HPDE6-E6E7 (cell line): Measurements from ENCODE around the gene LRRC8A.
A peak's percentile ranks its signal among the peaks of the same experiment; 100 is the strongest.

ENCODE experiments used
- DNase-seq: peaks from one replicate; pipeline ENCODE4 v3.0.0; 2011; ENCODE audit warnings: missing footprints; ENCODE audit errors: extremely low spot score

The LRRC8A gene

DNA sequence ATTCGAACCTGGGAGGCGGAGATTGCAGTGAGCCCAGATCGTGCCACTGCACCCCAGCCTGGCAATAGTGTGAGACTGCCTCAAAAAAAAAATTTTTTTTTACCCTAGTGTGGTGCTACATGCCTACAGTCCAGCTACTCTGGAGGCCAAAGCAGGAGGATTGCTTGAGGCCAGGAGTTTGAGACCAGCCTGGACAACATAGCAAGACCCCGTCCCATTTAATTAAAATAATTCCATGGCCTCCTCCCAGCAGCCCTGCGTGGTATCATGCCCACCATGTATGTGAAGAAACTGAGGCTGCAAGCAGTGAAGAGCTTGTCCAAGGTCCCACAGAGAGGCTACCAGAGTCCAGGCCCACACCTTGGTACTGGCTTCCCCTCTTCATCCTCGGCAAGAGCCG lies 19.4 kb downstream of the LRRC8A start:
- no peak for DNase-seq

- DNase-seq: no peak
Measured at GRCh38 chr9:128901822-128902221, 19.9 kb downstream of the LRRC8A start.

- DNase-seq: peak; percentile 76
Measured at GRCh38 chr9:128902351-128903078, 20.6 kb downstream of the LRRC8A start.

GRCh38 chr9:128903079-128903461 lies 21.1 kb downstream of the LRRC8A start:
- DNase-seq: no peak

DNA sequence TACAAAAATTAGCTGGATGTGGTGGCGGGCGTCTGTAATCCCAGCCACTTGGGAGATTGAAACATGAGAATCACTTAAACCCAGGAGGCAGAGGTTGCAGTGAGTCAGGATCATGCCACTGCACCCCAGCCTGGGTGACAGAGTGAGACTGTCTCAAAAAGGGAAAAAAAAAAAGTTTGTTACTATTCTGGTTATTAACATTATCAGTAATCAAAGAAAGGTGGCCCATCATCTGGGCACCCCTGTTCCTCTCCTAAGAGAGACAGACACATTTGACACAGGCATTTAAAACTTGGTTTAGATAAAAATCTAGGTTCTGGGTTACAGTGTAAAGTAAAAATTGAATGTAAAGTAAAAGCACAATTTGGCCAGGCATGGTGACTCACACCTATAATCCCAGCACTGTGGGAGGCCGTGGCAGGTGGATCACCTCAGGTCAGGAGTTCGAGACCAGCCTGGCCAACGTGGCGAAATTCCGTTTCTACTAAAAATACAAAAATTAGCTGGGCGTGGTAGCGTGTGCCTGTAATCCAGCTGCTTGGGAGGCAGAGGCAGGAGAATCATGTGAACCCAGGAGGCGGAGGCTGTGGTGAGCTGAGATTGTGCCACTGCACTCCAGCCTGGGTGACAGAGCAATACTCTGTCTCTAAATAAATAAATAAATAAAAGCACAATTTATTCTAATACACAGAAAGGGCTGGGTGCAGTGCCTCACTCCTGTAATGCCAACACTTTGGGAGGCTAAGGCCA lies 22.1 kb downstream of the LRRC8A start:
- no peak for DNase-seq

DNA sequence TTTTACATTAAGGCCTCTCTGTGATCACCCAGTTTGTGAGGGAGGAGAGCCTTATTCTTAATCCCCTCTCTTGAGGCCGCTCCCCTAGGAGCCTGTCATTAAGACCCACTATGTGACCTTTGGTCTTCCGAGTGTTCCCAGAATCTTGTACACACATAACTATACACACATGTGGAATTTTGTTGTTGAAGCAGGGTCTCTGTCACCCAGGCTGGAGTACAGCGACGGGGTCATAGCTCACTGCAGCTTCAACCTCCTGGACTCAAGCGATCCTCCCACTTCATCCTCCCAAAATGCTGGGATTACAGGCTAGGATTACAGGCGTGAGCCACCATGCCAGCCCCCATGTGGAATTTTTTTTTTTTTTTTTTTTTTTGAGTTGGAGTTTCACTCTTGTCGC lies 24.0 kb downstream of the LRRC8A start:
- DNase-seq: no peak

- no peak for DNase-seq
Measured at GRCh38 chr9:128906741-128907140, 24.8 kb downstream of the LRRC8A start.

- DNase-seq: no peak
Measured at GRCh38 chr9:128908372-128908771, 26.4 kb downstream of the LRRC8A start.

DNA sequence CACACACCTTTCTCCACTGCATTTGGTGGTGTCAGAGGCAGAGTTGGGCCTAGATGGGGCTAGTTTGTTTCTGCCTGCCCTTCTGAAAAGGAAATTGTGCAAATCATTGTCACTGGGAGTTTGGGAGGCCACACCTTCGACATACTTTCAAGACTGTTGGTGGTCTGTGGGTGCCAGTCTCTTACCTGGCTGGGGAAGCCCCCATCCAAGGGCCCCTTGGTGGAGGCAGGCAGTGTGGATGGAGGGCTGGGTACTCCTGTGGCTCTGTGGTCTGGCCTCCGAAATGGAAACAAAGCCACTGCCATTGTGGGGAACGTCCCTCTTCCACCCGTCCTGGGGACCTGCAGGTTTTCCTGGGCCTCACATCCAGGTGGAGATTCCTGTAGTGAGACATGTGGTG lies 27.9 kb downstream of the LRRC8A start:
- no peak for DNase-seq

- DNase-seq: no peak
Measured at GRCh38 chr9:128910906-128911305, 29.0 kb downstream of the LRRC8A start.

- DNase-seq: no peak
Measured at GRCh38 chr9:128911529-128912035, 29.6 kb downstream of the LRRC8A start.

GRCh38 chr9:128912270-128912853 lies 30.4 kb downstream of the LRRC8A start:
- DNase-seq: peak; percentile 94

DNA sequence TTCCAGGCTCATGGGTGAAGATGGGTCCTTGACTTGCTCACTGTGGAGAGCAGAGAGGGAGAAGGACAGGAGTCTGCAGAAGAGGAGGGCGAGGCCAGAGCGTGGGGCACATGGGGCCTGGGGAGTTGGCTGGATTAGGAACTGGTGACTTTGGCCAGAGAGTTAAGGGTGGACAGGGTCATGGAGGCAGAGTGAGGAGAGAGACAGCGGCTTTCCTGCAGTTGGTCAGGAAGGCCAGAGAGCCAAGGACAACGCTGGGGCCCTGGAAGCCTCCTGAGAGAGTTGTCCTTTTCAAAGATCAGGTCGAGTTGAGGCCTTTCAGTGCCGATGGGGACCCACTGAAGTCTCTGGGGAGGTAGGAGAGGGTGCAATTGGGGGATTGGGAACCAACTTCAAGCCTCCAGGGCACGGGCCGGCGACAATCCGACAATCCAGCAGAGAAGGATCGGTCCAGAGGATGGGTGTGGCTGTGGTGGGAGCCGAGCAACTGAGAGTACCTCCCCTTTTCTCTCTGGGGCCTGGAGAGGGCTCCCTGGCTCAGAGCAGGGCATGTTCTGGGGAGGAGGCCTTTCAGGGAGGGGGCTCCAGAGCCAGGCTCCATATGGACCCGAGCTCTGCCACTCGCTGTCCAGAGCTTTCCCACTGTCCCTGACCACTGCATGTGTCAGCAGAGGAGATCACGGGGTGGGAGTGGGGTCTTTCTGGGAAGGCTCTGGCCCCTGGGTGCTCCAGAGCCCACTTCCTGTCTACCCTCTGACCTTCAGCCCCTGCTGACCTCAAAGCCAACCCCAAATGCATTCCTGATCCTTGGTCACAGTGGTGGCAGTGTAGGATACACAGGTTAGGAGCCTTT lies 31.3 kb downstream of the LRRC8A start:
- no peak for DNase-seq

GRCh38 chr9:128913995-128914772 lies 32.3 kb downstream of the LRRC8A start:
- DNase-seq: no peak

DNA sequence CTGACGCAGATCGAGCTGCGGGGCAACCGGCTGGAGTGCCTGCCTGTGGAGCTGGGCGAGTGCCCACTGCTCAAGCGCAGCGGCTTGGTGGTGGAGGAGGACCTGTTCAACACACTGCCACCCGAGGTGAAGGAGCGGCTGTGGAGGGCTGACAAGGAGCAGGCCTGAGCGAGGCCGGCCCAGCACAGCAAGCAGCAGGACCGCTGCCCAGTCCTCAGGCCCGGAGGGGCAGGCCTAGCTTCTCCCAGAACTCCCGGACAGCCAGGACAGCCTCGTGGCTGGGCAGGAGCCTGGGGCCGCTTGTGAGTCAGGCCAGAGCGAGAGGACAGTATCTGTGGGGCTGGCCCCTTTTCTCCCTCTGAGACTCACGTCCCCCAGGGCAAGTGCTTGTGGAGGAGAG lies 34.3 kb downstream of the LRRC8A start:
- DNase-seq: no peak

- no peak for DNase-seq
Measured at GRCh38 chr9:128916745-128917144, 34.8 kb downstream of the LRRC8A start.

DNA sequence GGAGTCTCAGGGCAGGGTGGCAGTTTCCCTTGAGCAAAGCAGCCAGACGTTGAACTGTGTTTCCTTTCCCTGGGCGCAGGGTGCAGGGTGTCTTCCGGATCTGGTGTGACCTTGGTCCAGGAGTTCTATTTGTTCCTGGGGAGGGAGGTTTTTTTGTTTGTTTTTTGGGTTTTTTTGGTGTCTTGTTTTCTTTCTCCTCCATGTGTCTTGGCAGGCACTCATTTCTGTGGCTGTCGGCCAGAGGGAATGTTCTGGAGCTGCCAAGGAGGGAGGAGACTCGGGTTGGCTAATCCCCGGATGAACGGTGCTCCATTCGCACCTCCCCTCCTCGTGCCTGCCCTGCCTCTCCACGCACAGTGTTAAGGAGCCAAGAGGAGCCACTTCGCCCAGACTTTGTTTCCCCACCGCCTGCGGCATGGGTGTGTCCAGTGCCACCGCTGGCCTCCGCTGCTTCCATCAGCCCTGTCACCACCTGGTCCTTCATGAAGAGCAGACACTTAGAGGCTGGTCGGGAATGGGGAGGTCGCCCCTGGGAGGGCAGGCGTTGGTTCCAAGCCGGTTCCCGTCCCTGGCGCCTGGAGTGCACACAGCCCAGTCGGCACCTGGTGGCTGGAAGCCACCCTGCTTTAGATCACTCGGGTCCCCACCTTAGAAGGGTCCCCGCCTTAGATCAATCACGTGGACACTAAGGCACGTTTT lies 35.4 kb downstream of the LRRC8A start:
- no peak for DNase-seq

DNA sequence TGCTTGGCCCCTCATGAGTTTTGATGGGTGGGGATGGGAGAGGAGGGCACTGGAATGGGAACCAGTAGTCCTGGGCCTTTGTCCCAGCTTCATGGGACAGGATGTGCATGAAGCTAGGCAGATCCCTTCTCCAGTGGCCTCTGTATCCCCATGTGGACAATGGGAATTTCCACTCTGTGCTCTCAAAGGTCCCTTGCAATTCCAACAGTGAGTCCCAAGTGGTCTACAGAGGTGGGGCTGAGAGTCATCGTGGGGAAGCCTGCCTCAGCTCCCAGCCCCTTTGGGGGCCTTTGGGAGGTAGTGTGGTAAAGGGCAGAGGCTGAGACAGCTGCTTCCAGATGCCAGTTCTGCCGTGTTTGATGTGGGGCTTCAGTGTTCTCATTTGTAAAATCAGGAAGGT lies 37.0 kb downstream of the LRRC8A start:
- no peak for DNase-seq

- no peak for DNase-seq
Measured at GRCh38 chr9:128919402-128920089, 37.6 kb downstream of the LRRC8A start.
